Mesenchymal stem cell (in vitro differentiated cells and primary cell): ENCODE data around the gene SEMA3C.
A peak's percentile ranks its signal among the peaks of the same experiment; 100 is the strongest.

Experiments used
- DNase-seq: peaks from one replicate; pipeline ENCODE4 v3.0.0-alpha.2; 2013
- H2AFZ ChIP-seq: one replicate; pipeline ENCODE4 v1.6.1; 2013; ENCODE audit warnings: low read depth, mild to moderate bottlenecking, control low read depth, inconsistent platforms, low read length, moderate library complexity
- H2AK5ac ChIP-seq: 2 replicates; pipeline ENCODE4 v1.6.1; 2013; ENCODE audit warnings: low read length, moderate library complexity, mild to moderate bottlenecking, inconsistent platforms; ENCODE audit not compliant: severe bottlenecking
- H2BK120ac ChIP-seq: one replicate; pipeline ENCODE4 v1.6.1; 2013; ENCODE audit warnings: low read depth, mild to moderate bottlenecking, inconsistent platforms, low read length, moderate library complexity
- H2BK12ac ChIP-seq, 2 experiments: one replicate each; pipeline ENCODE4 v1.6.1; 2013; ENCODE audit warnings: inconsistent platforms in 2 of 2, low read length in 2 of 2, mild to moderate bottlenecking in 2 of 2, moderate library complexity in 2 of 2, control low read depth in 1 of 2
- H2BK15ac ChIP-seq: one replicate; pipeline ENCODE4 v1.6.1; 2013; ENCODE audit warnings: mild to moderate bottlenecking, low read depth, inconsistent platforms; ENCODE audit not compliant: poor library complexity, severe bottlenecking
- H2BK5ac ChIP-seq: 2 replicates; pipeline ENCODE4 v1.6.1; 2013; ENCODE audit warnings: low read depth, mild to moderate bottlenecking, low read length, control low read depth, inconsistent platforms; ENCODE audit not compliant: poor library complexity, severe bottlenecking
- H3K14ac ChIP-seq, 2 experiments: one replicate each; pipeline ENCODE4 v1.6.1; 2013; ENCODE audit warnings: inconsistent platforms in 2 of 2, low read length in 2 of 2, control low read depth in 1 of 2, mild to moderate bottlenecking in 1 of 2, moderate library complexity in 1 of 2
- H3K18ac ChIP-seq, 2 experiments: one replicate each; pipeline ENCODE4 v1.6.1; 2013; ENCODE audit warnings: inconsistent platforms in 2 of 2, low read length in 2 of 2, control low read depth in 1 of 2, low read depth in 1 of 2, mild to moderate bottlenecking in 1 of 2
- H3K23ac ChIP-seq, 2 experiments: one replicate each; pipeline ENCODE4 v1.6.1; 2013; ENCODE audit warnings: inconsistent platforms in 2 of 2, low read length in 2 of 2, mild to moderate bottlenecking in 2 of 2, moderate library complexity in 2 of 2, control low read depth in 1 of 2
- H3K27ac ChIP-seq: 2 replicates; pipeline ENCODE4 v1.5.1; 2013; ENCODE audit warnings: mild to moderate bottlenecking, moderate library complexity, low read length, control low read depth, inconsistent platforms; ENCODE audit not compliant: poor library complexity, severe bottlenecking
- H3K27me3 ChIP-seq, 2 experiments: 2 replicates each; pipeline versions ENCODE4 v1.6.1 to v1.7.0; 2013; ENCODE audit warnings: low read length in 2 of 2, mild to moderate bottlenecking in 2 of 2, moderate library complexity in 2 of 2, control low read depth in 1 of 2, inconsistent platforms in 1 of 2; ENCODE audit not compliant: control insufficient read depth in 1 of 2, insufficient read depth in 1 of 2
- H3K36me3 ChIP-seq, 2 experiments: 2 replicates each; pipeline versions ENCODE4 v1.6.1 to v1.7.0; 2013; ENCODE audit warnings: low read length in 2 of 2, control low read depth in 1 of 2, inconsistent platforms in 1 of 2, low read depth in 1 of 2, mild to moderate bottlenecking in 1 of 2; ENCODE audit not compliant: insufficient read depth in 2 of 2, control insufficient read depth in 1 of 2
- H3K4ac ChIP-seq, 2 experiments: one replicate each; pipeline ENCODE4 v1.6.1; 2013; ENCODE audit warnings: inconsistent platforms in 2 of 2, low read length in 2 of 2, mild to moderate bottlenecking in 2 of 2, moderate library complexity in 2 of 2, control low read depth in 1 of 2, low read depth in 1 of 2
- H3K4me1 ChIP-seq: 2 replicates; pipeline ENCODE4 v1.6.1; 2013; ENCODE audit warnings: low read depth, low read length, control low read depth; ENCODE audit not compliant: control insufficient read depth, insufficient read depth
- H3K4me2 ChIP-seq: 2 replicates; pipeline ENCODE4 v1.6.1; 2013; ENCODE audit warnings: low read length, mild to moderate bottlenecking, inconsistent platforms; ENCODE audit not compliant: poor library complexity, severe bottlenecking
- H3K4me3 ChIP-seq, 2 experiments: 2 replicates each; pipeline versions ENCODE4 v1.5.1 to v1.7.0; 2013; ENCODE audit warnings: low read length in 2 of 2, mild to moderate bottlenecking in 2 of 2, control low read depth in 1 of 2, low read depth in 1 of 2; ENCODE audit not compliant: insufficient read depth in 1 of 2
- H3K79me1 ChIP-seq: replicated peaks from 2 replicates; pipeline ENCODE4 v1.6.1; 2013; ENCODE audit warnings: mild to moderate bottlenecking, control low read depth, low read length, inconsistent platforms; ENCODE audit not compliant: poor library complexity, severe bottlenecking
- H3K9ac ChIP-seq: 2 replicates; pipeline ENCODE4 v1.7.0; 2013; ENCODE audit warnings: mild to moderate bottlenecking, low read length, moderate library complexity
- H3K9me3 ChIP-seq: 2 replicates; pipeline ENCODE4 v1.7.0; 2013; ENCODE audit warnings: mild to moderate bottlenecking, low read length; ENCODE audit not compliant: control insufficient read depth
- H4K8ac ChIP-seq: one replicate; pipeline ENCODE4 v1.6.1; 2013; ENCODE audit warnings: inconsistent platforms, mild to moderate bottlenecking, low read length, moderate library complexity
- H4K91ac ChIP-seq: one replicate; pipeline ENCODE4 v1.6.1; 2013; ENCODE audit warnings: mild to moderate bottlenecking, low read length, inconsistent platforms
- WGBS: methylation state at CpG from one replicate; pipeline ENCODE4 v1.1.7; 2013; ENCODE audit warnings: mixed read lengths; 5-methylcytosine and 5-hydroxymethylcytosine counted together

The SEMA3C gene

GRCh38 chr7:80921130-80921529 is 2.3 kb upstream of the SEMA3C start:
- Histone ChIP-seq H3K4me3 (no peak overlapping the region), H2AFZ (no peak overlapping the region), H3K79me1 (no peaks in the 10 kb centered on the region)

DNA sequence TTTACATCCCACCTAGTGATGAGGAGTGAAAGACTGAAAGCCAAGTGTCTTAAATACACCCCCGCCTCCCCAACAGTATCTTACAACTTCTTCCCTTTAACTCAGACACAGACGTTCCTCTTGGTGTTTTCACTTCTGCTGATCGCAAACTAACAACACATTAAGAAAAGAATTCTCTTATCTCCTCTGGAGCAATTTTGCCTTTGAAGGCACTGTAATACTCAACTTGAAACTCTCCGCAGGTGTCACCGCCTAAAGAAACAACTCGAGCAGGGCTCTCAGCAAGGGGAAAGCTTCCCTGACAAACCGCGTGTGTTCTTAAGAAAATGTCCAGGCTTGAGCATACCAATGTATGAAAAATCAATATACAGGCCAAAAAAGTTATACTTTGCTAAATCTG is 452 bp downstream of the SEMA3C start:
- H4K91ac ChIP-seq, result no peak overlapping the region
- no peaks in the 10 kb centered on the region for H3K79me1 ChIP-seq
- H2AFZ ChIP-seq, result no peak overlapping the region
- no peak overlapping the region for H3K23ac ChIP-seq
- peaks cover 4 to 37% of the 10 kb centered on the region in 2 experiments for H3K36me3 ChIP-seq
- H3K27ac ChIP-seq, result peak overlapping the region; percentile 99
- H2BK5ac ChIP-seq, result peak overlapping the region; percentile 86
- no peak overlapping the region for H3K14ac ChIP-seq
- DNase-seq, result no peak
- no peak overlapping the region for H2BK12ac ChIP-seq
- peak overlapping the region; percentile 97 for H3K9ac ChIP-seq
- H3K18ac ChIP-seq, result no peak overlapping the region
- peak overlapping the region; percentile 63 to 90 for H3K4me3 ChIP-seq
- H3K4me1 ChIP-seq, result peaks cover 1% of the 10 kb centered on the region
- peak overlapping the region; percentile 47 for H3K4me2 ChIP-seq
- no peak overlapping the region for H2BK120ac ChIP-seq
- peak overlapping the region; percentile 42 for H2AK5ac ChIP-seq
- no peak overlapping the region for H2BK15ac ChIP-seq
- H3K27me3 ChIP-seq, result no peaks in the 10 kb centered on the region
- no peak overlapping the region for H4K8ac ChIP-seq
- no peak overlapping the region for H3K4ac ChIP-seq
- H3K9me3 ChIP-seq, result no peaks in the 10 kb centered on the region
- WGBS, result 2% methylated on average over 6 of the region's 8 CpGs

More at GRCh38 chr7:80921130-80921529, 2.3 kb upstream of the SEMA3C start:
- Histone ChIP-seq H3K9ac (no peak overlapping the region), H2BK15ac (no peak overlapping the region), H3K18ac (no peak overlapping the region), H4K91ac (no peak overlapping the region), H3K23ac (no peak overlapping the region), H3K36me3 (peaks cover 0 to 9% of the 10 kb centered on the region in 2 experiments), H3K9me3 (no peaks in the 10 kb centered on the region), H4K8ac (no peak overlapping the region), H3K27ac (no peak overlapping the region), H3K14ac (no peak overlapping the region), H2BK12ac (no peak overlapping the region), H3K4me1 (peaks cover 1% of the 10 kb centered on the region), H3K27me3 (no peaks in the 10 kb centered on the region), H2BK120ac (no peak overlapping the region), H3K4ac (no peak overlapping the region), H2AK5ac (no peak overlapping the region), H3K4me2 (no peak overlapping the region), H2BK5ac (no peak overlapping the region)
- WGBS, result 83% methylated on average over 3 of the region's 3 CpGs
- no peak for DNase-seq

- H3K4me1 ChIP-seq, result peaks cover 1% of the 10 kb centered on the region
- H2BK120ac ChIP-seq, result no peak overlapping the region
Observed at GRCh38 chr7:80916770-80917741, 1.8 kb downstream of the SEMA3C start.

DNA sequence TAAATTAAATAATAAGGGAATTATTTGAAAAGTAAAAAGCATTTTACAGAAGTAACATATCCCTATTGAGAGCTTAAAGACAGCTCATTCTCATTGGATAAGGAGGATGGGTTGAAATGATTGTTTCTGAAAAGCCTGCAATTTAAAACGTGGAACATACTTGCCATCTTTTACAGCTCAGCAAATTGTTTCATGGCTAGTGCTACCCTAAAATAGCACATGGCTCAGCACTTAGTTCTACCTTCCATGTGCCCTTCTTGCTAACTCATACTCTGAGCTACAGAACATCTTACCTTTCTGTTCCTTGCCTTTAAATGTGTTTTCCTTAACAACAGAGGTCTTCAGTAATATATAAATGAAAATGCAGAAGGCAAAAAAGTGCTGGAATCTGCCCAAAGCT is 8.6 kb downstream of the SEMA3C start:
- Histone ChIP-seq H3K18ac (no peak overlapping the region), H3K9ac (no peak overlapping the region), H3K9me3 (no peaks in the 10 kb centered on the region), H3K4me3 (no peak overlapping the region), H3K4ac (no peak overlapping the region), H2BK5ac (no peak overlapping the region), H3K14ac (no peak overlapping the region), H3K79me1 (no peaks in the 10 kb centered on the region), H2AK5ac (no peak overlapping the region), H2BK12ac (no peak overlapping the region), H3K23ac (no peak overlapping the region), H3K27me3 (no peaks in the 10 kb centered on the region), H4K8ac (no peak overlapping the region), H3K4me1 (no peaks in the 10 kb centered on the region), H4K91ac (no peak overlapping the region), H2BK15ac (no peak overlapping the region), H2AFZ (no peak overlapping the region), H3K27ac (no peak overlapping the region), H2BK120ac (no peak overlapping the region), H3K36me3 (peaks cover 5 to 97% of the 10 kb centered on the region in 2 experiments), H3K4me2 (no peak overlapping the region)
- DNase-seq, result no peak
- 65% methylated on average over 1 of the region's 1 CpG for WGBS

More at GRCh38 chr7:80916770-80917741, 1.8 kb downstream of the SEMA3C start:
- WGBS, result 80% methylated on average over 1 of the region's 3 CpGs
- no peak overlapping the region for H3K14ac ChIP-seq
- peak; percentile 44 for DNase-seq
- H3K9ac ChIP-seq, result peak overlapping the region; percentile 97
- peak overlapping the region; percentile 51 for H3K4me2 ChIP-seq
- no peak overlapping the region for H2BK15ac ChIP-seq
- no peak overlapping the region for H2AK5ac ChIP-seq
- no peak overlapping the region for H3K18ac ChIP-seq
- no peak overlapping the region for H2AFZ ChIP-seq
- H3K23ac ChIP-seq, result no peak overlapping the region
- H3K36me3 ChIP-seq, result peaks cover 4 to 49% of the 10 kb centered on the region in 2 experiments
- no peaks in the 10 kb centered on the region for H3K27me3 ChIP-seq
- H3K9me3 ChIP-seq, result no peaks in the 10 kb centered on the region
- no peak overlapping the region for H3K4ac ChIP-seq
- no peak overlapping the region for H4K91ac ChIP-seq
- peak overlapping the region; percentile 59 for H3K27ac ChIP-seq
- peak overlapping the region in 1 of 2 experiments; percentile 90 for H3K4me3 ChIP-seq
- no peak overlapping the region for H2BK12ac ChIP-seq
- no peaks in the 10 kb centered on the region for H3K79me1 ChIP-seq
- H2BK5ac ChIP-seq, result no peak overlapping the region
- H4K8ac ChIP-seq, result no peak overlapping the region
